ENCODE measurements around the gene MTA1.

DNA sequence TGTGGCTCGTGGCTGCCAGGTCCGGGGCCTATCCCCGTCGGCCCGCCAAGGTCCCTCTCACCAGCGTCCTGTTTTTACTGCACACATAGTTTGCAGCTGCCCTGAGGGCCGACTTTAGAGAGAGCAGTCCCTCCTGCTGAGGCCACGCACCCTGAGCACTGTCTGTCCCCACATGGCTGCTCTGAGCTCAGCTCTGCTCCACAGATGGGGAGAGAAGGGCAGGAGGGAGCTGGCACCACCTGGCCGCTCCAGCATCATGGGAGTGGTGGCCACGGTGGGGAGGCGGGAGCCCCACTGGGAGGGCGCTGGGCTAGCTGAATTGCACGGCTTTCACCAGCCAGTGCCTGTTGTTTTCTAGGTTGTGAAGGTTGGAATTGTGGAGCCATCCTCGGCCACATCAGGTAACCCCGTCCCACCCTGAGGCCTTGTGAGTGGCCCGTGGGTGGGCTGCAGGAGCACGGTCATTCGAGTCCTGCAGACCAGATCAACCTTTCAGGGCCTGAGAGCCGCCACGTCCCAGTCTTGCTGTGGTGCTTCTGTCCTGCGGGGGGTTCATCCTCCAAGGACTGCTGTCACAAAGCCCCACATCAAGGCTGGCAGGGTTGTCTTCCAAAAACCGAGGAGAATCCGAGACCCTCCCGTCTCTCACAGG, 28.7 kb upstream of the MTA1 start:
- no peak for TF ChIP-seq POLR2AphosphoS5 (IDR thresholded peaks at IDR 0.05; ENCODE audit: low read depth, low read length)
- no peak for TF ChIP-seq POLR2A (IDR thresholded peaks at IDR 0.05; ENCODE audit: low read depth, low read length)
- TF ChIP-seq TAF1 (IDR thresholded peaks at IDR 0.05; ENCODE audit: low read depth, low read length) = no peak
- no peak for TF ChIP-seq POU2F2 (IDR thresholded peaks at IDR 0.05; ENCODE audit: low read depth, low read length)

Measured in GM12891 (cell line).